Measurements from ENCODE around the gene SLC5A1. TPM values are rescaled to one million over a fixed set of nuclear protein-coding genes. Genes with fewer than 3 reads are reported as not detected.

The SLC5A1 gene
- total and polyA plus RNA-seq, 7 experiments from 2014 or later, result not detected

GRCh38 chr22:32073262-32073661 is 30.2 kb downstream of the SLC5A1 start:
- no peaks in the 10 kb centered on the region for H3K27me3 ChIP-seq (ENCODE audit: control insufficient read depth in 2 of 2, insufficient read depth in 2 of 2, low read length in 2 of 2)
- no peaks in the 10 kb centered on the region for H3K4me1 ChIP-seq (ENCODE audit: control insufficient read depth in 2 of 2, insufficient read depth in 2 of 2, low read length in 2 of 2)
- H3K36me3 ChIP-seq (ENCODE audit: control insufficient read depth in 2 of 3, insufficient read depth in 3 of 3, low read length in 3 of 3), result no peaks in the 10 kb centered on the region
- H3K27ac ChIP-seq (ENCODE audit: low read depth, low read length), result no peak overlapping the region
- no peaks in the 10 kb centered on the region for H3K9me3 ChIP-seq (ENCODE audit: control insufficient read depth in 2 of 3, low read length in 3 of 3)
- Mint-ChIP-seq H3K27me3 (peaks cover 6 to 54% (median 25%) of the 10 kb centered on the region in 5 donors), H3K4me1 (no peaks in the 10 kb centered on the region), H3K9me3 (peaks cover 0 to 1% (median 0%) of the 10 kb centered on the region in 11 donors), H3K36me3 (no peaks in the 10 kb centered on the region), H3K27ac (no peak overlapping the region), H3K4me3 (no peak overlapping the region)
- ATAC-seq (no peak), DNase-seq (no peak)
- POLR2A ChIA-PET, result no interaction called here
- CTCF ChIA-PET, result no interaction called here
- no peak overlapping the region for H3K4me3 ChIP-seq (ENCODE audit: low read length)
- intact Hi-C loops (cut with micrococcal nuclease), result no loop called here

- ChIA-PET POLR2A (no interaction called here), CTCF (no interaction called here)
- H3K4me3 Mint-ChIP-seq, result no peak overlapping the region
- no peaks in the 10 kb centered on the region for H3K27me3 ChIP-seq (ENCODE audit: control insufficient read depth in 2 of 2, insufficient read depth in 2 of 2, low read length in 2 of 2)
- H3K9me3 Mint-ChIP-seq, result peaks cover 0 to 1% (median 0%) of the 10 kb centered on the region in 11 donors
- H3K9me3 ChIP-seq (ENCODE audit: control insufficient read depth in 2 of 3, low read length in 3 of 3), result no peaks in the 10 kb centered on the region
- H3K36me3 ChIP-seq (ENCODE audit: control insufficient read depth in 2 of 3, insufficient read depth in 3 of 3, low read length in 3 of 3), result no peaks in the 10 kb centered on the region
- DNase-seq (no peak), ATAC-seq (no peak)
- H3K4me1 Mint-ChIP-seq, result no peaks in the 10 kb centered on the region
- H3K4me3 ChIP-seq (ENCODE audit: low read length), result no peak overlapping the region
- H3K4me1 ChIP-seq (ENCODE audit: control insufficient read depth in 2 of 2, insufficient read depth in 2 of 2, low read length in 2 of 2), result no peaks in the 10 kb centered on the region
- intact Hi-C loops (cut with micrococcal nuclease), result no loop called here
- H3K27ac ChIP-seq (ENCODE audit: low read depth, low read length), result no peak overlapping the region
- peaks cover 6 to 53% (median 25%) of the 10 kb centered on the region in 5 donors for H3K27me3 Mint-ChIP-seq
- no peak overlapping the region for H3K27ac Mint-ChIP-seq
- no peaks in the 10 kb centered on the region for H3K36me3 Mint-ChIP-seq
Observed at GRCh38 chr22:32073823-32074380, 30.8 kb downstream of the SLC5A1 start.

- no peak overlapping the region for H3K4me3 ChIP-seq (ENCODE audit: low read length)
- DNase-seq (no peak), ATAC-seq (no peak)
- no peaks in the 10 kb centered on the region for H3K27me3 ChIP-seq (ENCODE audit: control insufficient read depth in 2 of 2, insufficient read depth in 2 of 2, low read length in 2 of 2)
- no peaks in the 10 kb centered on the region for H3K4me1 ChIP-seq (ENCODE audit: control insufficient read depth in 2 of 2, insufficient read depth in 2 of 2, low read length in 2 of 2)
- ChIA-PET POLR2A (interaction anchor here (0.6 kb wide), 1 partner anchor 232 kb away, joined by 4 read pairs; no protein-coding TSS in a partner anchor), CTCF (interaction anchor here (1.2 kb wide), 1 partner anchor 99 kb away, joined by 4 read pairs; no protein-coding TSS in a partner anchor)
- Mint-ChIP-seq H3K36me3 (no peaks in the 10 kb centered on the region), H3K4me3 (no peak overlapping the region), H3K27me3 (peaks cover 6 to 57% (median 18%) of the 10 kb centered on the region in 5 donors), H3K27ac (no peak overlapping the region), H3K9me3 (peaks cover 0 to 1% (median 0%) of the 10 kb centered on the region in 11 donors), H3K4me1 (no peaks in the 10 kb centered on the region)
- H3K27ac ChIP-seq (ENCODE audit: low read depth, low read length), result no peak overlapping the region
- no peaks in the 10 kb centered on the region for H3K36me3 ChIP-seq (ENCODE audit: control insufficient read depth in 2 of 3, insufficient read depth in 3 of 3, low read length in 3 of 3)
- no peaks in the 10 kb centered on the region for H3K9me3 ChIP-seq (ENCODE audit: control insufficient read depth in 2 of 3, low read length in 3 of 3)
- intact Hi-C loops (cut with micrococcal nuclease), result no loop called here
Observed at GRCh38 chr22:32075997-32076760, 33.1 kb downstream of the SLC5A1 start.

- Mint-ChIP-seq H3K9me3 (peaks cover 0 to 1% (median 0%) of the 10 kb centered on the region in 11 donors), H3K4me1 (no peaks in the 10 kb centered on the region), H3K4me3 (no peak overlapping the region), H3K36me3 (no peaks in the 10 kb centered on the region), H3K27me3 (peaks cover 6 to 56% (median 15%) of the 10 kb centered on the region in 5 donors), H3K27ac (no peak overlapping the region)
- ChIA-PET CTCF (interaction anchor here (1.2 kb wide), 1 partner anchor 99 kb away, joined by 4 read pairs; no protein-coding TSS in a partner anchor), POLR2A (no interaction called here)
- no peaks in the 10 kb centered on the region for H3K9me3 ChIP-seq (ENCODE audit: control insufficient read depth in 2 of 3, low read length in 3 of 3)
- ATAC-seq, result no peak
- intact Hi-C loops (cut with micrococcal nuclease), result no loop called here
- no peak for DNase-seq
- H3K4me3 ChIP-seq (ENCODE audit: low read length), result no peak overlapping the region
- H3K4me1 ChIP-seq (ENCODE audit: control insufficient read depth in 2 of 2, insufficient read depth in 2 of 2, low read length in 2 of 2), result no peaks in the 10 kb centered on the region
- H3K27ac ChIP-seq (ENCODE audit: low read depth, low read length), result no peak overlapping the region
- no peaks in the 10 kb centered on the region for H3K27me3 ChIP-seq (ENCODE audit: control insufficient read depth in 2 of 2, insufficient read depth in 2 of 2, low read length in 2 of 2)
- H3K36me3 ChIP-seq (ENCODE audit: control insufficient read depth in 2 of 3, insufficient read depth in 3 of 3, low read length in 3 of 3), result no peaks in the 10 kb centered on the region
Observed at GRCh38 chr22:32076761-32077084, 33.7 kb downstream of the SLC5A1 start.

GRCh38 chr22:32077151-32077550 is 34.1 kb downstream of the SLC5A1 start:
- no peak for DNase-seq
- ATAC-seq, result no peak
- no peaks in the 10 kb centered on the region for H3K4me1 Mint-ChIP-seq
- H3K9me3 Mint-ChIP-seq, result peaks cover 0 to 1% (median 0%) of the 10 kb centered on the region in 11 donors
- intact Hi-C loops (cut with micrococcal nuclease), result no loop called here
- ChIA-PET POLR2A (no interaction called here), CTCF (interaction anchor here (0.7 kb wide), 1 partner anchor 105 kb away, joined by 3 read pairs; no protein-coding TSS in a partner anchor)
- no peak overlapping the region for H3K4me3 ChIP-seq (ENCODE audit: low read length)
- no peaks in the 10 kb centered on the region for H3K27me3 ChIP-seq (ENCODE audit: control insufficient read depth in 2 of 2, insufficient read depth in 2 of 2, low read length in 2 of 2)
- no peaks in the 10 kb centered on the region for H3K4me1 ChIP-seq (ENCODE audit: control insufficient read depth in 2 of 2, insufficient read depth in 2 of 2, low read length in 2 of 2)
- H3K27ac ChIP-seq (ENCODE audit: low read depth, low read length), result no peak overlapping the region
- H3K4me3 Mint-ChIP-seq, result no peak overlapping the region
- H3K36me3 ChIP-seq (ENCODE audit: control insufficient read depth in 2 of 3, insufficient read depth in 3 of 3, low read length in 3 of 3), result no peaks in the 10 kb centered on the region
- no peaks in the 10 kb centered on the region for H3K36me3 Mint-ChIP-seq
- no peaks in the 10 kb centered on the region for H3K9me3 ChIP-seq (ENCODE audit: control insufficient read depth in 2 of 3, low read length in 3 of 3)
- peaks cover 6 to 53% (median 13%) of the 10 kb centered on the region in 5 donors for H3K27me3 Mint-ChIP-seq
- no peak overlapping the region for H3K27ac Mint-ChIP-seq

GRCh38 chr22:32079130-32080089 is 36.3 kb downstream of the SLC5A1 start:
- no peak overlapping the region for H3K27ac Mint-ChIP-seq
- Histone ChIP-seq H3K4me3 (ENCODE audit: low read length) (no peak overlapping the region), H3K4me1 (ENCODE audit: control insufficient read depth in 2 of 2, insufficient read depth in 2 of 2, low read length in 2 of 2) (no peaks in the 10 kb centered on the region), H3K36me3 (ENCODE audit: control insufficient read depth in 2 of 3, insufficient read depth in 3 of 3, low read length in 3 of 3) (no peaks in the 10 kb centered on the region), H3K27me3 (ENCODE audit: control insufficient read depth in 2 of 2, insufficient read depth in 2 of 2, low read length in 2 of 2) (no peaks in the 10 kb centered on the region), H3K27ac (ENCODE audit: low read depth, low read length) (no peak overlapping the region), H3K9me3 (ENCODE audit: control insufficient read depth in 2 of 3, low read length in 3 of 3) (no peaks in the 10 kb centered on the region)
- H3K4me1 Mint-ChIP-seq, result peaks cover 0 to 3% (median 0%) of the 10 kb centered on the region in 7 donors
- ATAC-seq, result no peak
- intact Hi-C loops (cut with micrococcal nuclease), result no loop called here
- no peaks in the 10 kb centered on the region for H3K36me3 Mint-ChIP-seq
- no peak for DNase-seq
- no peaks in the 10 kb centered on the region for H3K9me3 Mint-ChIP-seq
- peaks cover 0 to 41% (median 13%) of the 10 kb centered on the region in 5 donors for H3K27me3 Mint-ChIP-seq
- POLR2A ChIA-PET, result no interaction called here
- CTCF ChIA-PET, result interaction anchor here (2.2 kb wide), 1 partner anchor 102 kb away, joined by 9 read pairs; no protein-coding TSS in a partner anchor
- H3K4me3 Mint-ChIP-seq, result no peak overlapping the region
